A673 (cell line): ENCODE measurements around the gene STAMBPL1.

Experiments
- EZH2 ChIP-seq: fragments of 200-600 bp; sonication (generic); IDR thresholded peaks from 2 replicates; pipeline ENCODE4 v1.6.1; 2017; ENCODE audit warnings: borderline replicate concordance, low read depth, mild to moderate bottlenecking, mixed read lengths, antibody characterized with exemption, low read length; ENCODE audit not compliant: poor library complexity, severe bottlenecking
- TF ChIP-seq, protein P1 (sequence below): fragments of 300-800, 200-600 bp; sonication (generic); conservative IDR thresholded peaks from 2 replicates; pipeline ENCODE4 v1.5.1; 2017; ENCODE audit warnings: low read depth, mild to moderate bottlenecking, antibody characterized with exemption, low read length, moderate library complexity, mixed read lengths

DNA sequence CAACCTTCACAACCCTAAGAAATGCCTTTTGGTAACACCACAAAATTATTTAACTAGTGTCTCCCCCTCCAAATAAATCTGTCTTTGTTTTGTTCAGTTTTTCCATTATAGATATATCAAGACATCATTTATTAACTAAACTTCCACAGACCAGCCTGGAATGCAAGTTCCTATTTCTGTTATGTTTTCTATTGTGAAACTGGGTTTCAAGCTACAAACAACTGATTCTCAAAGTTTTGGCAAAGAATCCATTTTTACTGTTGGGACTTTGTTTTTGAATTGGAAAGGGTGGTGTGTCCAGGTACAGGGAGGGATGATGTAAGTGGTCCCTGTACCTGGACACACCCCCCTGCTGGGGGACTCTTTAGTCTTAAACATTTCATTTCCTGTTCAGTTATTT, 36.2 kb downstream of the STAMBPL1 start:
- no peak for TF ChIP-seq EZH2
- TF ChIP-seq, protein P1, sequence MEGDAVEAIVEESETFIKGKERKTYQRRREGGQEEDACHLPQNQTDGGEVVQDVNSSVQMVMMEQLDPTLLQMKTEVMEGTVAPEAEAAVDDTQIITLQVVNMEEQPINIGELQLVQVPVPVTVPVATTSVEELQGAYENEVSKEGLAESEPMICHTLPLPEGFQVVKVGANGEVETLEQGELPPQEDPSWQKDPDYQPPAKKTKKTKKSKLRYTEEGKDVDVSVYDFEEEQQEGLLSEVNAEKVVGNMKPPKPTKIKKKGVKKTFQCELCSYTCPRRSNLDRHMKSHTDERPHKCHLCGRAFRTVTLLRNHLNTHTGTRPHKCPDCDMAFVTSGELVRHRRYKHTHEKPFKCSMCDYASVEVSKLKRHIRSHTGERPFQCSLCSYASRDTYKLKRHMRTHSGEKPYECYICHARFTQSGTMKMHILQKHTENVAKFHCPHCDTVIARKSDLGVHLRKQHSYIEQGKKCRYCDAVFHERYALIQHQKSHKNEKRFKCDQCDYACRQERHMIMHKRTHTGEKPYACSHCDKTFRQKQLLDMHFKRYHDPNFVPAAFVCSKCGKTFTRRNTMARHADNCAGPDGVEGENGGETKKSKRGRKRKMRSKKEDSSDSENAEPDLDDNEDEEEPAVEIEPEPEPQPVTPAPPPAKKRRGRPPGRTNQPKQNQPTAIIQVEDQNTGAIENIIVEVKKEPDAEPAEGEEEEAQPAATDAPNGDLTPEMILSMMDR, result no peak
